ENCODE data around the gene SALL4. TPM values are rescaled to one million over a fixed set of nuclear protein-coding genes. Genes with fewer than 3 reads are reported as not detected.

The SALL4 gene
- total RNA-seq, result 1.8 TPM

DNA sequence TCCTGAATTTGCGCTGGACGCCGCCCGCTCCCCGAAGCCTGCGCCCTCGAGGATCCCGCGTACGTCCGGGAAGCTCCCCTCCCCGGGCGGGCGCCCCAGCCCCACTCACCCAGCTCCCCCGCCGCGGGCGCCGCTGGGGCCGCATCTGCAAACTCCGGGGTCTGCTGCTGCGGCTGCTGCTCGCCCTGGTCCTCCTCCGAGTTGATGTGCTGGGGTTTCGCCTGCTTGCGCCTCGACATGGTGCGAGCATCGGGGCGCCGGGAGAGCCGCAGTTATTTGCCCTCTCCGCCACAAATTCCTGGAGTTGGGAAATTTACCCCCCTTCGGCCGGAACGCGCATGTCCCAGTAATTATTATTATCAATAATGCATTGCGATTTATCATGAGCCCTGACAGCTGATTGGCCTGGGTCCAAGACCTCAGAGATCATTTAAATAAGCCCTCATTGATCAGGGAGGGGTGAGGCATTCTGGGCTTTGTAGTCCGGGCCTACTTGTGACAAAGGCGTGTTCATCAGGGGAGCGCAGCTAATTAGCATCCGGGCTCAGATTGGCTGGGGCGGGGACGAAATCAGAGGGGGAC is at the start of gene SALL4:
Gene SALL4 (minus strand): TSS at position 352 of the 582 bp plus-strand sequence. CDS start 113 bp downstream, at position 239.

DNA sequence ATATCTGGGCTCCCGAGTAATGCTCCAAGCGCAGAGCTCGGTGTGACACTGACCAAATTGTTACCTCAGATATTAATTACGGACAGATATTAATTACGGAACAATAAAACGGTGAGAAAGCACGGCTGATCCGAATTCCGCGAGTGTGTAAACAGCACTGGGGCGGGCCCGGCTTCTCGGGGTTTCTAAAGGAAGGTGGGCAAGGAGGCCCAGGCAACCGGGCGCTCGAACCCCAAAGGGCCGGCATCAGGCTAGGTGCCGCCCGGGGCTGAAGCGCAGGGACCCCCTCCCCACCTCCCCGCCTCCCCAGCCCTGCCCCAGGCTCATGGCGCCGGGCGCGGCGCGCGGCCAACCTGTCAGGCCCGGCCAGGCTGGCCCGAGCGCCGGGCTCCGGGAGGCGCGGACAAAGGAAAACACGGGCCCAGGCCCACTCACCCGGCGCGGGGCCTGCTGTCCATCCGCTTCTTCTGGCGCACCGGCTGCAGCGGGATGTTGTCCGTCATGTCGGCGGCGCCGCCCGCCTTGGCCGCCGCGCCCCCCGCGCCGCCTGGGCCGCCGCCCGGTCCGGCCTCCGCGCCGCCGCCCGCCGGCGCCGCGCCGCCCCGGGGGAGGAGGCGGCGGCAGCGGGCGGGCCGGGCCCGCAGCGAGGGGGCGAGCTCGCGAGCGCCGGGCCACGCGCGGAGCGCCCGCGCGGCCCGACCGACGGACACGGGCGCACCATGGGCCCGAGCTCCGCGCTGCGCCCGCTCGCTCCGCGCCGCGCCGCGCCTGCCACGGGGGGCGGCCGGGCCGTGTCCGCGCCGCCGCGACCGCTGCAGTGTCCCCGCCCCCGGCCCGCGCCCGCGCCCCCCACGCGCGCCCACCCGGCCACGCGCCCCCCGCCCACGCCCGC is 34.2 kb downstream of the SALL4 start, which contains the start of gene ATP9A:
Gene ATP9A (minus strand): TSS at position 524 of the 892 bp plus-strand sequence. CDS start 21 bp downstream, at position 503.

Other genes with a start within 250 kb of the SALL4 start
- gene ATP9A, start 34.1 kb downstream of the SALL4 start, total RNA-seq, result 86.4 TPM